ENCODE measurements around the gene HAPLN3.
A peak's percentile ranks its signal among the peaks of the same experiment; 100 is the strongest.

Gene HAPLN3

GRCh38 chr15:88848203-88848602, 47.1 kb downstream of the HAPLN3 start:
- ChIA-PET POLR2A (no interaction called here), CTCF (interaction anchor here (0.9 kb wide), 1 partner anchor 14 kb away, joined by 4 read pairs; no protein-coding TSS in a partner anchor)
- Histone ChIP-seq H3K27ac (ENCODE audit: extremely low read depth, low read depth, low read length) (no peak overlapping the region), H3K4me3 (ENCODE audit: low read depth, low read length) (no peak overlapping the region), H3K36me3 (ENCODE audit: control insufficient read depth in 2 of 2, insufficient read depth in 1 of 2, low read length in 2 of 2) (no peaks in the 10 kb centered on the region), H3K4me1 (ENCODE audit: control insufficient read depth, insufficient read depth, low read length) (no peaks in the 10 kb centered on the region), H3K9me3 (ENCODE audit: control insufficient read depth, insufficient read depth, low read depth, low read length) (no peaks in the 10 kb centered on the region; the same call in 1 of the 2 replicates)
- TF ChIP-seq YY1 (tag by site-specific recombination; IDR thresholded peaks at IDR 0.05), result no peak
- no peak for TF ChIP-seq ZNF311 (tag by site-specific recombination; IDR thresholded peaks at IDR 0.05; ENCODE audit: borderline replicate concordance)
- peak; percentile 94 for TF ChIP-seq ZNF239 (tag by site-specific recombination; IDR thresholded peaks at IDR 0.05)
- TF ChIP-seq ZNF785 (tag by site-specific recombination; IDR thresholded peaks at IDR 0.05), result no peak
- no peak for TF ChIP-seq ZFP3 (tag by site-specific recombination; IDR thresholded peaks at IDR 0.05; ENCODE audit: low read depth)

GRCh38 chr15:88847144-88847543, 48.2 kb downstream of the HAPLN3 start:
- no peak overlapping the region for H3K27ac ChIP-seq (ENCODE audit: extremely low read depth, low read depth, low read length)
- no peaks in the 10 kb centered on the region for H3K4me1 ChIP-seq (ENCODE audit: control insufficient read depth, insufficient read depth, low read length)
- H3K9me3 ChIP-seq (ENCODE audit: control insufficient read depth, insufficient read depth, low read depth, low read length), result no peaks in the 10 kb centered on the region; the same call in 1 of the 2 replicates
- H3K4me3 ChIP-seq (ENCODE audit: low read depth, low read length), result no peak overlapping the region
- no peak for TF ChIP-seq ZNF394 (tag by site-specific recombination; IDR thresholded peaks at IDR 0.05; ENCODE audit: borderline replicate concordance)
- TF ChIP-seq ZNF561 (tag by site-specific recombination; IDR thresholded peaks at IDR 0.05; ENCODE audit: borderline replicate concordance), result no peak
- peak; percentile 30 for TF ChIP-seq ZFHX2 (tag by site-specific recombination; conservative IDR thresholded peaks at IDR 0.05)
- TF ChIP-seq ZBTB49 (tag by site-specific recombination; IDR thresholded peaks at IDR 0.05; ENCODE audit: low read depth), result no peak
- peak; percentile 18; the same call in 1 of the 2 replicates for TF ChIP-seq KLF1 (tag by site-specific recombination; IDR thresholded peaks at IDR 0.05)
- TF ChIP-seq EGR2 (tag by site-specific recombination; IDR thresholded peaks at IDR 0.05; ENCODE audit: low read depth), result peak; percentile 51; the same call in 1 of the 2 replicates
- TF ChIP-seq ZNF830 (tag by site-specific recombination; IDR thresholded peaks at IDR 0.05; ENCODE audit: low read depth), result no peak
- H3K36me3 ChIP-seq (ENCODE audit: control insufficient read depth in 2 of 2, insufficient read depth in 1 of 2, low read length in 2 of 2), result no peaks in the 10 kb centered on the region
- ChIA-PET CTCF (no interaction called here), POLR2A (no interaction called here)

GRCh38 chr15:88845616-88846015, 49.7 kb downstream of the HAPLN3 start:
- H3K27ac ChIP-seq (ENCODE audit: extremely low read depth, low read depth, low read length), result no peak overlapping the region
- H3K4me1 ChIP-seq (ENCODE audit: control insufficient read depth, insufficient read depth, low read length), result no peaks in the 10 kb centered on the region
- CTCF ChIA-PET, result interaction anchor here (0.6 to 3.0 kb wide), 3 partner anchors 11 to 284 kb away, joined by 3 to 9 read pairs (median 4); no protein-coding TSS in a partner anchor
- no peak for TF ChIP-seq ZNF16 (tag by site-specific recombination; IDR thresholded peaks at IDR 0.05; ENCODE audit: low read depth)
- no peak for TF ChIP-seq ZNF658 (tag by site-specific recombination; IDR thresholded peaks at IDR 0.05)
- TF ChIP-seq ZNF580 (tag by site-specific recombination; IDR thresholded peaks at IDR 0.05), result no peak
- TF ChIP-seq SP2 (tag by site-specific recombination; IDR thresholded peaks at IDR 0.05), result no peak
- no peak for TF ChIP-seq ZBTB8A (tag by site-specific recombination; IDR thresholded peaks at IDR 0.05)
- no peak for TF ChIP-seq ZBTB17 (tag by site-specific recombination; IDR thresholded peaks at IDR 0.05)
- TF ChIP-seq ZNF660 (tag by site-specific recombination; IDR thresholded peaks at IDR 0.05), result no peak
- TF ChIP-seq ZFP69B (tag by site-specific recombination; IDR thresholded peaks at IDR 0.05), result no peak
- no peak for TF ChIP-seq SCRT1 (tag by site-specific recombination; IDR thresholded peaks at IDR 0.05; ENCODE audit: borderline replicate concordance)
- TF ChIP-seq ZBTB11 (tag by site-specific recombination; conservative IDR thresholded peaks at IDR 0.05; ENCODE audit: low read depth), result no peak
- TF ChIP-seq ZBTB6 (tag by site-specific recombination; IDR thresholded peaks at IDR 0.05), result no peak
- no peak for TF ChIP-seq ZNF169 (tag by site-specific recombination; IDR thresholded peaks at IDR 0.05)
- TF ChIP-seq ZFHX2 (tag by site-specific recombination; conservative IDR thresholded peaks at IDR 0.05), result no peak
- no peak for TF ChIP-seq ZNF544 (tag by site-specific recombination; IDR thresholded peaks at IDR 0.05)
- no peaks in the 10 kb centered on the region; the same call in 1 of the 2 replicates for H3K9me3 ChIP-seq (ENCODE audit: control insufficient read depth, insufficient read depth, low read depth, low read length)
- no peak overlapping the region for H3K4me3 ChIP-seq (ENCODE audit: low read depth, low read length)
- no peaks in the 10 kb centered on the region for H3K36me3 ChIP-seq (ENCODE audit: control insufficient read depth in 2 of 2, insufficient read depth in 1 of 2, low read length in 2 of 2)
- POLR2A ChIA-PET, result no interaction called here
